Left lung (tissue), 10 donors: ENCODE results near the gene SCN3A. TPM values are rescaled to one million over a fixed set of nuclear protein-coding genes. Genes with fewer than 3 reads are reported as not detected.

Experiments used
- ATAC-seq: fragments of 200-7000 bp; cut with Tn5 transposase; one replicate; pipeline ENCODE4 v1.9.1; 2020; ENCODE audit warnings: moderate library complexity
- DNase-seq, 4 donors: peaks; one replicate each; pipeline ENCODE4 v3.0.0-alpha.2; 2013 to 2020
- H3K27ac ChIP-seq, 2 donors: fragments of 200-600 bp; sonication (generic) in 1 of 2; one replicate each; pipeline versions ENCODE4 v1.5.0 to v1.8.0; 2020 to 2021
- H3K27me3 ChIP-seq, 2 donors: fragments of 200-600 bp; sonication (generic) in 1 of 2; one replicate each; pipeline versions ENCODE4 v1.5.0 to v1.8.0; 2020 to 2021
- H3K36me3 ChIP-seq, 2 donors: fragments of 200-600 bp; sonication (generic) in 1 of 2; one replicate each; pipeline versions ENCODE4 v1.5.0 to v1.8.0; 2020 to 2021
- H3K4me1 ChIP-seq, 2 donors: fragments of 200-600 bp; one replicate each; pipeline ENCODE4 v1.8.0; 2021
- H3K4me3 ChIP-seq, 2 donors: fragments of 200-600 bp; sonication (generic) in 1 of 2; one replicate each; pipeline versions ENCODE4 v1.5.0 to v1.8.0; 2020 to 2021; ENCODE audit warnings: mild to moderate bottlenecking in 1 of 2
- H3K9me3 ChIP-seq, 2 donors: fragments of 200-600 bp; sonication (generic) in 1 of 2; one replicate each; pipeline versions ENCODE4 v1.5.0 to v1.8.0; 2020 to 2021
- CTCF ChIP-seq, 2 donors: fragments of 200-600 bp; sonication (generic) in 1 of 2; IDR thresholded peaks; one replicate each; pipeline versions ENCODE4 v1.5.0 to v1.8.0; 2021; ENCODE audit warnings: antibody characterized with exemption in 2 of 2
- intact Hi-C, 2 donors: fragments of 100-400 bp; cut with DNase I; formaldehyde crosslinking; loops; one replicate each; pipeline versions ENCODE4 v1.11.2 to v1.14.2; 2022
- polyA plus RNA-seq, 6 donors: library from polyadenylated mRNA; unstranded; fragments of 120-200 nt; gene quantifications; one replicate each; pipeline ENCODE4 v1.2.1, GENCODE V29; 2013; ENCODE audit not compliant: insufficient read length in 6 of 6
- total RNA-seq, 2 donors: library from RNA; stranded (reverse); fragmentation: NEBNext Ultra II Directional; extraction: Animal tissue kit (Norgen Biotek cat#: 25700); gene quantifications; one replicate each; pipeline ENCODE4 v1.2.1, GENCODE V29; 2021
- donor health status: DM: no; HTN: yes; CAD: no.
- donor health status: DM: no; HTN: no; CAD: no.

Gene SCN3A
- total and polyA plus RNA-seq, 8 donors = 0.35 to 1.6 (median 0.95) TPM

GRCh38 chr2:165185633-165186032, 18.2 kb downstream of the SCN3A start:
- no peaks in the 10 kb centered on the region for H3K9me3 ChIP-seq
- intact Hi-C loops = no loop called here
- DNase-seq (no peak), ATAC-seq (no peak)
- no peak for TF ChIP-seq CTCF (IDR thresholded peaks at IDR 0.05)
- H3K27ac ChIP-seq = no peak overlapping the region
- H3K4me3 ChIP-seq = no peak overlapping the region
- H3K36me3 ChIP-seq = no peaks in the 10 kb centered on the region
- no peaks in the 10 kb centered on the region for H3K4me1 ChIP-seq
- no peaks in the 10 kb centered on the region for H3K27me3 ChIP-seq

- TF ChIP-seq CTCF (IDR thresholded peaks at IDR 0.05) = no peak
- H3K27ac ChIP-seq = no peak overlapping the region
- no peak overlapping the region for H3K4me3 ChIP-seq
- no peaks in the 10 kb centered on the region for H3K4me1 ChIP-seq
- no peak for DNase-seq
- H3K27me3 ChIP-seq = no peaks in the 10 kb centered on the region
- H3K9me3 ChIP-seq = no peaks in the 10 kb centered on the region
- ATAC-seq = no peak
- no peaks in the 10 kb centered on the region for H3K36me3 ChIP-seq
- intact Hi-C loops = no loop called here
Measured at GRCh38 chr2:165182029-165182428, 21.8 kb downstream of the SCN3A start.

- no peak for TF ChIP-seq CTCF (IDR thresholded peaks at IDR 0.05)
- Histone ChIP-seq H3K9me3 (no peaks in the 10 kb centered on the region), H3K4me3 (no peak overlapping the region), H3K27me3 (no peaks in the 10 kb centered on the region), H3K4me1 (no peaks in the 10 kb centered on the region), H3K27ac (no peak overlapping the region), H3K36me3 (no peaks in the 10 kb centered on the region)
- ATAC-seq (no peak), DNase-seq (no peak)
- intact Hi-C loops = no loop called here
Measured at GRCh38 chr2:165176780-165177179, 27.1 kb downstream of the SCN3A start.

- intact Hi-C loops = no loop called here
- DNase-seq (no peak), ATAC-seq (no peak)
- H3K4me3 ChIP-seq = no peak overlapping the region
- no peak for TF ChIP-seq CTCF (IDR thresholded peaks at IDR 0.05)
- H3K9me3 ChIP-seq = no peaks in the 10 kb centered on the region
- H3K27me3 ChIP-seq = no peaks in the 10 kb centered on the region
- H3K4me1 ChIP-seq = no peaks in the 10 kb centered on the region
- H3K36me3 ChIP-seq = no peaks in the 10 kb centered on the region
- no peak overlapping the region for H3K27ac ChIP-seq
Measured at GRCh38 chr2:165173215-165173614, 30.6 kb downstream of the SCN3A start.

GRCh38 chr2:165164201-165164600, 39.6 kb downstream of the SCN3A start:
- no peaks in the 10 kb centered on the region for H3K36me3 ChIP-seq
- no peak for ATAC-seq
- no peaks in the 10 kb centered on the region for H3K9me3 ChIP-seq
- H3K27ac ChIP-seq = no peak overlapping the region
- no peak for DNase-seq
- no peak overlapping the region for H3K4me3 ChIP-seq
- H3K27me3 ChIP-seq = no peaks in the 10 kb centered on the region
- TF ChIP-seq CTCF (IDR thresholded peaks at IDR 0.05) = no peak
- intact Hi-C loops = no loop called here
- H3K4me1 ChIP-seq = no peaks in the 10 kb centered on the region
